Stimulated activated CD4-positive, alpha-beta T cell treated with anti-CD3 and anti-CD28 coated beads, Interleukin-12 subunit alpha, Interleukin-12 subunit beta, amount 100 ng/mL, for 24 hours (primary cell): Measurements from ENCODE around the gene BATF2.

ENCODE experiments used
- DNase-seq, 2 experiments: peaks; one replicate each; pipeline ENCODE4 v3.0.0-alpha.2; 2020; ENCODE audit warnings: low read depth in 2 of 2

The BATF2 gene

GRCh38 chr11:64969209-64969608 is 27.6 kb downstream of the BATF2 start:
- no peak for DNase-seq

GRCh38 chr11:64967375-64967774 is 29.4 kb downstream of the BATF2 start:
- DNase-seq, result no peak

- no peak for DNase-seq
These were observed 33.6 kb downstream of the BATF2 start for GRCh38 chr11:64963072-64963631.

- no peak for DNase-seq
These were observed 36.1 kb downstream of the BATF2 start for GRCh38 chr11:64960719-64961118.

- DNase-seq, result no peak
These were observed 37.3 kb downstream of the BATF2 start for GRCh38 chr11:64959498-64959897.

GRCh38 chr11:64954201-64954600 is 42.6 kb downstream of the BATF2 start:
- no peak for DNase-seq

- no peak for DNase-seq
These were observed 45.2 kb downstream of the BATF2 start for GRCh38 chr11:64951529-64951928.

- DNase-seq, result no peak
These were observed 49.5 kb downstream of the BATF2 start for GRCh38 chr11:64947208-64947814.
